B cell (primary cell): ENCODE results near the gene KSR2.

ENCODE experiments used
- CTCF ChIP-seq: fragments of 200-600 bp; IDR thresholded peaks from one replicate; pipeline ENCODE4 v1.8.0; 2022; ENCODE audit warnings: antibody characterized with exemption, mild to moderate bottlenecking
- EZH2 ChIP-seq: IDR thresholded peaks from 2 replicates; pipeline ENCODE4 v1.6.1; 2012; ENCODE audit warnings: borderline replicate concordance, low read depth, mild to moderate bottlenecking, moderate library complexity, low read length; ENCODE audit not compliant: insufficient read depth, poor library complexity, severe bottlenecking

GRCh38 chr12:117469883-117470483 lies 498.8 kb downstream of the KSR2 start:
- TF ChIP-seq CTCF = no peak
- no peak for TF ChIP-seq EZH2
